H1 (cell line): Measurements from ENCODE around the gene LRP5. TPM values are rescaled to one million over a fixed set of nuclear protein-coding genes. Genes with fewer than 3 reads are reported as not detected.

Source experiments
- CTCF ChIA-PET: fragments of 300-600 bp; sonication (Branson Sonifier 250); formaldehyde crosslinking; loops from one replicate; lab custom pipeline; 2021; ENCODE audit not compliant: partially characterized antibody; lab: Charles Lee
- POLR2A ChIA-PET: fragments of 300-600 bp; sonication (Branson Sonifier 250); formaldehyde crosslinking; loops from one replicate; lab custom pipeline; 2021; ENCODE audit warnings: inconsistent platforms; ENCODE audit not compliant: partially characterized antibody; lab: Charles Lee
- DNase-seq, 2 experiments: peaks; one replicate each; pipeline versions ENCODE4 v3.0.0 to v3.0.0-alpha.2; 2010 to 2022; ENCODE audit warnings: low spot score in 2 of 2, low read depth in 1 of 2, mixed read lengths in 1 of 2
- FAIRE-seq: peaks from 2 replicates; lab custom pipeline; 2011; peaks lifted over from hg19 to GRCh38; lab: Jason Lieb, UNC
- H2AFZ ChIP-seq: 2 replicates; pipeline ENCODE4 v1.8.1; 2012; ENCODE audit warnings: low read length, inconsistent platforms
- H2AK5ac ChIP-seq: 2 replicates; pipeline ENCODE4 v1.6.1; 2013; ENCODE audit warnings: low read depth, low read length
- H2BK120ac ChIP-seq: replicated peaks from 2 replicates; pipeline ENCODE3; 2013; ENCODE audit warnings: low read depth, low read length, inconsistent platforms
- H2BK12ac ChIP-seq: 2 replicates; pipeline ENCODE4 v1.6.1; 2013; ENCODE audit warnings: low read depth, low read length
- H2BK15ac ChIP-seq: 2 replicates; pipeline ENCODE4 v1.6.1; 2013; ENCODE audit warnings: low read length
- H2BK20ac ChIP-seq: 2 replicates; pipeline ENCODE4 v1.6.1; 2013; ENCODE audit warnings: low read length
- H2BK5ac ChIP-seq: 2 replicates; pipeline ENCODE4 v1.6.1; 2013; ENCODE audit warnings: low read depth, low read length
- H3K14ac ChIP-seq: 2 replicates; pipeline ENCODE4 v1.6.1; 2013; ENCODE audit warnings: inconsistent platforms; ENCODE audit not compliant: insufficient read length
- H3K18ac ChIP-seq: 2 replicates; pipeline ENCODE4 v1.6.1; 2013; ENCODE audit warnings: low read length; ENCODE audit errors: extremely low read depth
- H3K23ac ChIP-seq: 2 replicates; pipeline ENCODE4 v1.6.1; 2013; ENCODE audit warnings: inconsistent platforms; ENCODE audit not compliant: insufficient read length
- H3K23me2 ChIP-seq: 2 replicates; pipeline ENCODE4 v1.6.1; 2013; ENCODE audit warnings: low read depth, low read length
- H3K27ac ChIP-seq: 2 replicates; pipeline ENCODE4 v1.6.1; 2011; ENCODE audit warnings: low read depth, low read length, inconsistent platforms
- H3K27me3 ChIP-seq, 4 experiments: replicated peaks in 1 of 4; 1 replicate in 1 of 4; 2 replicates in 3 of 4; pipeline versions ENCODE4 v1.6.1 to v1.8.1; 2011 to 2013; ENCODE audit warnings: low read length in 3 of 4, mild to moderate bottlenecking in 3 of 4, inconsistent platforms in 2 of 4, mixed read lengths in 2 of 4, moderate library complexity in 1 of 4; ENCODE audit not compliant: control insufficient read depth in 3 of 4, insufficient read depth in 3 of 4; ENCODE audit errors: extremely low read depth in 1 of 4
- H3K36me3 ChIP-seq, 4 experiments: 2 replicates each; pipeline versions ENCODE4 v1.6.1 to v1.8.1; 2011 to 2013; ENCODE audit warnings: mild to moderate bottlenecking in 4 of 4, low read length in 3 of 4, moderate library complexity in 2 of 4, control low read depth in 1 of 4, inconsistent platforms in 1 of 4; ENCODE audit not compliant: insufficient read depth in 4 of 4, control insufficient read depth in 2 of 4
- H3K4ac ChIP-seq: replicated peaks from 2 replicates; pipeline ENCODE3; 2013; ENCODE audit warnings: low read length, low read depth, mixed read lengths, inconsistent platforms; ENCODE audit not compliant: insufficient read length
- H3K4me1 ChIP-seq, 4 experiments: replicated peaks in 1 of 4; 1 replicate in 1 of 4; 2 replicates in 3 of 4; pipeline versions ENCODE4 v1.6.1 to v1.8.1; 2011 to 2013; ENCODE audit warnings: low read length in 3 of 4, inconsistent platforms in 2 of 4, mixed read lengths in 1 of 4; ENCODE audit not compliant: insufficient read depth in 4 of 4, control insufficient read depth in 3 of 4
- H3K4me2 ChIP-seq, 2 experiments: 2 replicates each; pipeline versions ENCODE4 v1.6.1 to v1.8.1; 2011 to 2013; ENCODE audit warnings: low read depth in 2 of 2, low read length in 2 of 2, control low read depth in 1 of 2, inconsistent platforms in 1 of 2, mild to moderate bottlenecking in 1 of 2; ENCODE audit not compliant: insufficient read depth in 1 of 2
- H3K4me3 ChIP-seq, 4 experiments: fragments of 200-600, 300-600 bp in 1 of 4; sonication (generic), shearing (Covaris generic), sonication (Bioruptor Twin) in 1 of 4; 2 replicates each; pipeline versions ENCODE4 v1.5.1 to v1.8.1; 2011 to 2016; ENCODE audit warnings: low read length in 4 of 4, low read depth in 3 of 4, control low read depth in 2 of 4, inconsistent platforms in 2 of 4, mild to moderate bottlenecking in 2 of 4, mixed read lengths in 1 of 4, moderate library complexity in 1 of 4; ENCODE audit not compliant: insufficient read depth in 2 of 4; ENCODE audit errors: extremely low read depth in 1 of 4
- H3K56ac ChIP-seq: replicated peaks from 2 replicates; pipeline ENCODE3; 2013; ENCODE audit warnings: low read depth, mild to moderate bottlenecking, mixed read lengths, low read length, inconsistent platforms; ENCODE audit not compliant: insufficient read length
- H3K79me1 ChIP-seq: 2 replicates; pipeline ENCODE4 v1.6.1; 2013; ENCODE audit warnings: low read depth, low read length, control low read depth
- H3K79me2 ChIP-seq, 2 experiments: 2 replicates each; pipeline versions ENCODE4 v1.6.1 to v1.8.1; 2012 to 2013; ENCODE audit warnings: low read length in 2 of 2, mild to moderate bottlenecking in 2 of 2, inconsistent platforms in 1 of 2; ENCODE audit not compliant: insufficient read depth in 2 of 2, control insufficient read depth in 1 of 2
- H3K9ac ChIP-seq, 4 experiments: replicated peaks in 1 of 4; 1 replicate in 1 of 4; 2 replicates in 3 of 4; pipeline versions ENCODE4 v1.6.1 to v1.8.1; 2011 to 2013; ENCODE audit warnings: low read depth in 3 of 4, low read length in 3 of 4, control low read depth in 2 of 4, mild to moderate bottlenecking in 2 of 4, moderate library complexity in 2 of 4, inconsistent platforms in 1 of 4; ENCODE audit errors: extremely low read depth in 1 of 4
- H3K9me3 ChIP-seq, 2 experiments: 2 replicates each; pipeline versions ENCODE4 v1.6.1 to v1.8.1; 2012 to 2013; ENCODE audit warnings: mild to moderate bottlenecking in 2 of 2, moderate library complexity in 2 of 2, control low read depth in 1 of 2, inconsistent platforms in 1 of 2, low read depth in 1 of 2, low read length in 1 of 2, mixed read lengths in 1 of 2; ENCODE audit not compliant: insufficient read depth in 2 of 2
- H4K20me1 ChIP-seq, 2 experiments: replicated peaks in 1 of 2; 2 replicates each; pipeline versions ENCODE3 to v1.8.1; 2011 to 2013; ENCODE audit warnings: inconsistent platforms in 2 of 2, low read length in 2 of 2, mild to moderate bottlenecking in 1 of 2; ENCODE audit not compliant: insufficient read depth in 2 of 2, control insufficient read depth in 1 of 2
- H4K5ac ChIP-seq: 2 replicates; pipeline ENCODE4 v1.6.1; 2013; ENCODE audit warnings: low read length, low read depth, mixed read lengths, inconsistent platforms; ENCODE audit not compliant: insufficient read length
- H4K8ac ChIP-seq: 2 replicates; pipeline ENCODE4 v1.8.0; 2013; ENCODE audit warnings: mild to moderate bottlenecking, moderate library complexity, low read length, inconsistent platforms; ENCODE audit not compliant: insufficient read depth; ENCODE audit errors: extremely low read depth
- H4K91ac ChIP-seq: replicated peaks from 2 replicates; pipeline ENCODE3; 2013; ENCODE audit warnings: low read length, mixed read lengths, inconsistent platforms; ENCODE audit not compliant: insufficient read length
- BCL11A ChIP-seq, 2 experiments: IDR thresholded peaks; one replicate each; pipeline ENCODE4 v1.6.1; 2011; ENCODE audit warnings: low read depth in 2 of 2, low read length in 2 of 2, mild to moderate bottlenecking in 2 of 2
- KDM1A ChIP-seq: fragments of 200-600, 300-600 bp; sonication (generic); IDR thresholded peaks from 2 replicates; pipeline ENCODE4 v1.7.1; 2016; ENCODE audit warnings: mild to moderate bottlenecking, low read length, borderline replicate concordance
- RNF2 ChIP-seq: fragments of 200-900, 300-1000 bp; sonication (generic); IDR thresholded peaks from 2 replicates; pipeline ENCODE4 v1.7.1; 2016; ENCODE audit warnings: borderline replicate concordance, low read depth, mild to moderate bottlenecking, antibody characterized with exemption, low read length; ENCODE audit not compliant: poor library complexity, severe bottlenecking; ENCODE audit errors: missing control alignments
- WGBS, 2 experiments: shearing (Covaris generic) in 1 of 2; methylation state at CpG; one replicate each; pipeline versions ENCODE4 v1.1.6 to v1.1.7; 2013 to 2015; ENCODE audit warnings: low lambda C conversion rate in 2 of 2, mixed read lengths in 2 of 2, inconsistent platforms in 1 of 2, low coverage in 1 of 2, missing lambda C conversion rate in 1 of 2; ENCODE audit not compliant: insufficient replicate concordance in 2 of 2, insufficient coverage in 1 of 2, insufficient read length in 1 of 2; ENCODE audit errors: extremely low coverage in 1 of 2, missing lambda C conversion rate in 1 of 2; 5-methylcytosine and 5-hydroxymethylcytosine counted together
- polyA plus RNA-seq, 7 experiments: library from polyadenylated mRNA; depleted of rRNA in 3 of 7; stranded (reverse) in 5 of 7; unstranded in 2 of 7; fragments of >200 nt in 5 of 7; fragments of 200-250 nt in 2 of 7; gene quantifications; 1 replicate in 5 of 7; 2 replicates in 1 of 7; 4 replicates in 1 of 7; pipeline versions ENCODE4 v1.2.1 to v1.2.3, GENCODE V29; 2011 to 2013; ENCODE audit warnings: missing spikeins in 2 of 7, mixed read lengths in 2 of 7
- total RNA-seq: library from RNA; stranded (reverse); fragmentation: NEBNext Ultra II Directional; extraction: Animal tissue kit (Norgen Biotek cat#: 25700); gene quantifications from 2 replicates; pipeline ENCODE4 v1.2.1, GENCODE V29; 2021

Gene LRP5
- total and polyA plus RNA-seq, 2 of the 8 experiments (the other 6 are each of a cell fraction or from before 2014, with no cell fraction given): 19.0 to 38.9 TPM

GRCh38 chr11:68274306-68274705 is 38.1 kb upstream of the LRP5 start:
- H2BK20ac ChIP-seq: no peak overlapping the region
- H2BK15ac ChIP-seq: no peak overlapping the region
- H3K27me3 ChIP-seq: no peaks in the 10 kb centered on the region
- H3K18ac ChIP-seq: no peak overlapping the region
- POLR2A ChIA-PET: interaction anchor here (1.6 kb wide), 1 partner anchor 13 kb away, joined by 3 read pairs; no protein-coding TSS in a partner anchor
- no peaks in the 10 kb centered on the region for H3K9me3 ChIP-seq
- no peak for DNase-seq
- TF ChIP-seq RNF2 (no peak), BCL11A (IDR thresholded peaks at IDR 0.05; ENCODE audit: low read depth in 2 of 2, low read length in 2 of 2) (no peak), KDM1A (no peak)
- TF ChIP-seq, all 59 proteins: peak for 0
- Histone ChIP-seq H2AFZ (no peak overlapping the region), H3K14ac (no peak overlapping the region), H3K79me2 (peaks cover 0 to 19% of the 10 kb centered on the region in 2 experiments; a peak in 3 of 4 replicates), H2BK12ac (no peak overlapping the region), H3K4me2 (no peak overlapping the region), H3K23ac (no peak overlapping the region), H3K9ac (no peak overlapping the region), H2AK5ac (no peak overlapping the region), H3K79me1 (peaks cover 7% of the 10 kb centered on the region), H4K5ac (no peak overlapping the region), H3K36me3 (no peaks in the 10 kb centered on the region; a peak in 1 of 8 replicates), H3K4ac (no peak overlapping the region), H3K23me2 (peaks cover 4% of the 10 kb centered on the region; the same call in 1 of the 2 replicates), H4K8ac (no peak overlapping the region), H4K20me1 (peaks cover 0 to 2% of the 10 kb centered on the region in 2 experiments), H2BK5ac (no peak overlapping the region), H3K27ac (no peak overlapping the region), H3K4me1 (peaks cover 0 to 5% (median 1%) of the 10 kb centered on the region in 4 experiments; a peak in 4 of 7 replicates), H3K4me3 (no peak overlapping the region), H3K56ac (no peak overlapping the region), H4K91ac (no peak overlapping the region), H2BK120ac (no peak overlapping the region)
- WGBS, 2 experiments: 78% methylated on average over 1 of the region's 1 CpG; no CpG with 5 or more reads in 1 of the 2 experiments
- CTCF ChIA-PET: interaction anchor here (1.0 to 5.6 kb wide), 2 partner anchors 24 to 58 kb away, joined by 3 to 49 read pairs; no protein-coding TSS in a partner anchor
- FAIRE-seq: no peak
